HG02870 (cell line): ENCODE results near the gene FARS2.
"Not testable (repeated sequence)": the region's sequence is repeated elsewhere in the genome, so short reads cannot be mapped to it uniquely, and the experiment has no call there.

ENCODE experiments used
- ATAC-seq: cut with Tn5 transposase; IDR thresholded peaks from one replicate; pipeline ENCODE4 v1.9.1; 2021; ENCODE audit warnings: mild to moderate bottlenecking, moderate library complexity; ENCODE audit not compliant: unreplicated experiment

FARS2 gene

GRCh38 chr6:5772408-5773120, 511.3 kb downstream of the FARS2 start:
- no peak for ATAC-seq

- no peak for ATAC-seq
Measured at GRCh38 chr6:5776104-5776503, 514.8 kb downstream of the FARS2 start.

- no peak for ATAC-seq
Measured at GRCh38 chr6:5776706-5777390, 515.5 kb downstream of the FARS2 start.

GRCh38 chr6:5778317-5778857, 517.1 kb downstream of the FARS2 start:
- ATAC-seq = peak; percentile 90

- ATAC-seq = no peak
Measured at GRCh38 chr6:5778906-5779305, 517.6 kb downstream of the FARS2 start.

- no peak for ATAC-seq
Measured at GRCh38 chr6:5781019-5781418, 519.7 kb downstream of the FARS2 start.

GRCh38 chr6:5781966-5782556, 520.7 kb downstream of the FARS2 start:
- no peak for ATAC-seq

- no peak for ATAC-seq
Measured at GRCh38 chr6:5782783-5783547, 521.7 kb downstream of the FARS2 start.

GRCh38 chr6:5783584-5784089, 522.3 kb downstream of the FARS2 start:
- ATAC-seq = no peak

- no peak for ATAC-seq
Measured at GRCh38 chr6:5785249-5785648, 523.9 kb downstream of the FARS2 start.

- no peak for ATAC-seq
Measured at GRCh38 chr6:5786321-5786968, 525.1 kb downstream of the FARS2 start.

- no peak for ATAC-seq
Measured at GRCh38 chr6:5786969-5787720, 525.8 kb downstream of the FARS2 start.

GRCh38 chr6:5789426-5789825, 528.1 kb downstream of the FARS2 start:
- ATAC-seq = not testable (repeated sequence)

- ATAC-seq = not testable (repeated sequence)
Measured at GRCh38 chr6:5796555-5796954, 535.2 kb downstream of the FARS2 start.

- ATAC-seq = not testable (repeated sequence)
Measured at GRCh38 chr6:5806406-5806805, 545.1 kb downstream of the FARS2 start.

GRCh38 chr6:5809450-5809849, 548.1 kb downstream of the FARS2 start:
- no peak for ATAC-seq

GRCh38 chr6:5811997-5812396, 550.7 kb downstream of the FARS2 start:
- no peak for ATAC-seq

- no peak for ATAC-seq
Measured at GRCh38 chr6:5813625-5814027, 552.3 kb downstream of the FARS2 start.

GRCh38 chr6:5814116-5814515, 552.8 kb downstream of the FARS2 start:
- no peak for ATAC-seq

- ATAC-seq = no peak
Measured at GRCh38 chr6:5814901-5815300, 553.6 kb downstream of the FARS2 start.
